Neutrophil (primary cell): Measurements from ENCODE around the gene CCDC112.

Source experiments
- H3K27ac ChIP-seq: fragments of 200-600 bp; sonication (generic); 2 replicates; pipeline ENCODE4 v1.5.1; 2016; ENCODE audit warnings: mild to moderate bottlenecking, moderate library complexity
- H3K27me3 ChIP-seq: fragments of 200-600 bp; sonication (generic); 2 replicates; pipeline ENCODE4 v1.6.0; 2016; ENCODE audit warnings: mild to moderate bottlenecking
- H3K36me3 ChIP-seq: fragments of 200-600 bp; sonication (generic); 2 replicates; pipeline ENCODE4 v1.5.1; 2017
- H3K4me1 ChIP-seq, 2 experiments: fragments of 200-600 bp in 1 of 2; sonication (generic) in 1 of 2; 1 replicate in 1 of 2; 2 replicates in 1 of 2; pipeline versions ENCODE4 v1.5.1 to v1.6.1; 2013 to 2016; ENCODE audit warnings: low read depth in 1 of 2, low read length in 1 of 2, mild to moderate bottlenecking in 1 of 2, moderate library complexity in 1 of 2; ENCODE audit not compliant: control insufficient read depth in 1 of 2, insufficient read depth in 1 of 2
- H3K4me3 ChIP-seq, 2 experiments: fragments of 200-600 bp in 1 of 2; sonication (generic) in 1 of 2; 1 replicate in 1 of 2; 2 replicates in 1 of 2; pipeline ENCODE4 v1.5.1; 2013 to 2016; ENCODE audit warnings: low read depth in 1 of 2, low read length in 1 of 2, mild to moderate bottlenecking in 1 of 2, moderate library complexity in 1 of 2
- H3K9me3 ChIP-seq: fragments of 200-600 bp; sonication (generic); 2 replicates; pipeline ENCODE4 v1.5.1; 2016
- CTCF ChIP-seq: fragments of 200-600 bp; sonication (generic); IDR thresholded peaks from 2 replicates; pipeline ENCODE4 v1.5.1; 2016; ENCODE audit warnings: antibody characterized with exemption

Gene CCDC112

GRCh38 chr5:115243412-115243811 is 53.0 kb downstream of the CCDC112 start:
- H3K27me3 ChIP-seq, result no peaks in the 10 kb centered on the region
- no peak for TF ChIP-seq CTCF
- H3K4me3 ChIP-seq, result no peak overlapping the region
- H3K9me3 ChIP-seq, result no peaks in the 10 kb centered on the region
- H3K4me1 ChIP-seq, result no peaks in the 10 kb centered on the region
- H3K36me3 ChIP-seq, result peaks cover 31% of the 10 kb centered on the region
- H3K27ac ChIP-seq, result no peak overlapping the region

GRCh38 chr5:115241881-115242642 is 54.4 kb downstream of the CCDC112 start:
- no peak for TF ChIP-seq CTCF
- Histone ChIP-seq H3K27me3 (no peaks in the 10 kb centered on the region), H3K9me3 (no peaks in the 10 kb centered on the region), H3K4me3 (no peak overlapping the region), H3K27ac (no peak overlapping the region), H3K4me1 (no peaks in the 10 kb centered on the region), H3K36me3 (peaks cover 36% of the 10 kb centered on the region)

- Histone ChIP-seq H3K4me1 (no peaks in the 10 kb centered on the region), H3K36me3 (peaks cover 59% of the 10 kb centered on the region), H3K9me3 (no peaks in the 10 kb centered on the region), H3K4me3 (no peak overlapping the region), H3K27ac (no peak overlapping the region), H3K27me3 (no peaks in the 10 kb centered on the region)
- TF ChIP-seq CTCF, result no peak
Observed at GRCh38 chr5:115237066-115237465, 59.4 kb downstream of the CCDC112 start.

GRCh38 chr5:115236599-115236998 is 59.9 kb downstream of the CCDC112 start:
- no peak for TF ChIP-seq CTCF
- no peak overlapping the region for H3K4me3 ChIP-seq
- no peak overlapping the region for H3K27ac ChIP-seq
- no peaks in the 10 kb centered on the region for H3K4me1 ChIP-seq
- peaks cover 62% of the 10 kb centered on the region for H3K36me3 ChIP-seq
- no peaks in the 10 kb centered on the region for H3K9me3 ChIP-seq
- no peaks in the 10 kb centered on the region for H3K27me3 ChIP-seq

GRCh38 chr5:115231598-115231997 is 64.9 kb downstream of the CCDC112 start:
- H3K4me1 ChIP-seq, result no peaks in the 10 kb centered on the region
- H3K9me3 ChIP-seq, result no peaks in the 10 kb centered on the region
- TF ChIP-seq CTCF, result no peak
- peaks cover 67% of the 10 kb centered on the region for H3K36me3 ChIP-seq
- no peaks in the 10 kb centered on the region for H3K27me3 ChIP-seq
- H3K27ac ChIP-seq, result no peak overlapping the region
- H3K4me3 ChIP-seq, result no peak overlapping the region
